Mucosa of descending colon (tissue), 3 donors: Measurements from ENCODE around the gene PCBP3. TPM values are rescaled to one million over a fixed set of nuclear protein-coding genes. Genes with fewer than 3 reads are reported as not detected.

ENCODE experiments used
- ATAC-seq: fragments of 200-7000 bp; cut with Tn5 transposase; one replicate; pipeline ENCODE4 v1.9.1; 2020; ENCODE audit warnings: mild to moderate bottlenecking, moderate library complexity
- DNase-seq, 3 donors: peaks; one replicate each; pipeline ENCODE4 v3.0.0-alpha.2; 2020
- H3K36me3 ChIP-seq: fragments of 200-600 bp; one replicate; pipeline ENCODE4 v1.8.0; 2021; ENCODE audit warnings: low read depth, mild to moderate bottlenecking
- H3K4me1 ChIP-seq: fragments of 200-600 bp; one replicate; pipeline ENCODE4 v1.8.0; 2021; ENCODE audit warnings: low read depth, mild to moderate bottlenecking
- H3K4me3 ChIP-seq: fragments of 200-600 bp; one replicate; pipeline ENCODE4 v1.8.0; 2021; ENCODE audit warnings: mild to moderate bottlenecking
- H3K9me3 ChIP-seq: fragments of 200-600 bp; one replicate; pipeline ENCODE4 v1.8.0; 2021; ENCODE audit warnings: mild to moderate bottlenecking
- CTCF ChIP-seq: fragments of 200-600 bp; IDR thresholded peaks from one replicate; pipeline ENCODE4 v1.8.0; 2022; ENCODE audit warnings: antibody characterized with exemption, mild to moderate bottlenecking
- intact Hi-C, 2 donors: fragments of 100-400 bp; cut with DNase I in 1 of 2; cut with micrococcal nuclease in 1 of 2; formaldehyde crosslinking; loops; one replicate each; pipeline versions ENCODE4 v1.11.0 to v1.11.1; 2022; cut with DNase I, micrococcal nuclease
- total RNA-seq, 3 donors: library from RNA; stranded (reverse); fragmentation: NEBNext Ultra II Directional in 2 of 3; extraction: Animal tissue kit (Norgen Biotek cat#: 25700) in 2 of 3; gene quantifications; one replicate each; pipeline versions ENCODE4 v1.2.1 to v1.2.4, GENCODE V29; 2021 to 2023
- donor health status: DM: no; HTN: no; CAD: no; lungs with moderate emphysema.
- donor health status: DM: no; HTN: no; CAD: no.
- donor health status: DM: no; HTN: yes; CAD: no.

Gene PCBP3
- total RNA-seq, 3 donors from 2014 or later: 4.5 to 18.4 (median 7.6) TPM

- H3K9me3 ChIP-seq: no peaks in the 10 kb centered on the region
- H3K4me3 ChIP-seq: no peak overlapping the region
- TF ChIP-seq CTCF: no peak
- no peak for DNase-seq
- no peaks in the 10 kb centered on the region for H3K36me3 ChIP-seq
- intact Hi-C loops: no loop called here
- no peak for ATAC-seq
- H3K4me1 ChIP-seq: no peaks in the 10 kb centered on the region
These were observed 297.8 kb downstream of the PCBP3 start for GRCh38 chr21:45941338-45941710.

DNA sequence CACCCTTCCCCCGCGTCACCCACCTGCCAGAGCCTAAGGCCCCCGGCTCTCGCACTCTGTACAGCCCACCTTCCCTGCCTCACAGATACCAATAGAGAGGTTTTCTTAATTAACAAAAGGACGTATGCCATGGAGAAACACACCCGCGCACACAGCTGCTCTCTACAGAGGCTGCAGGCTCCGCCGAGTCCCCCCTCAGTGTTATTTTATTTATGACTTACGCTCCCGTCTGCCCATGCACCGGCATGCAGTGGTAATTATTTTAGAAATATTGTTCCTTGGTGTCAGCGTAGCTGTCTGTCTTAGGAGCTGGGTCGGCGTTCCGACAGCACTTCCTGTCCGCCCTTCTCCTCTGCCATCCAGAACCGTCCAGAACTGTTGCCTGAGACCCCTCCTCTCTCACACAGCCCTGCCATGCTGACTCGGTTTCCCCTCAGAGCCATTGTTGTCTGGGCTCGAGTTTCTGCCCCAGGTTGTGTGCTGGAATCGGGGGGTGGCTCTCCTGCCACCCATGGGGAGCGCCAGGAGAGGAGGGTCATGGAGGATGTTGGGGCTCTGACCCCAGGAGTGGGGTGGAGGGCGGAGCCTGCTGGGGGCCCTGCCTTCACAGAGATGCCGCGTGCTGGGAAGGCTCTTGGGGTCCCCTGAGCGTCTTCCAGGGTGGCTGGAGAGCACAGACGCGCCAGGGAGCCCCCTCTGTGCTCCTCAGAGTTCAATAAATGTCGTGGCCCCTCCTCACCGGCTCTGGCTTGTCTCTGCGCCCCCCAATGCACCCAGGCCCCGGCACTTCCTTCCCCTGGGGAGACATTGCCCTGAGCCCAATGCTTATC is 298.4 kb downstream of the PCBP3 start:
- H3K9me3 ChIP-seq: no peaks in the 10 kb centered on the region
- no peak for TF ChIP-seq CTCF
- no peak for DNase-seq
- ATAC-seq: no peak
- H3K4me1 ChIP-seq: no peaks in the 10 kb centered on the region
- H3K36me3 ChIP-seq: no peaks in the 10 kb centered on the region
- H3K4me3 ChIP-seq: no peak overlapping the region
- intact Hi-C loops: no loop called here

- intact Hi-C loops: no loop called here
- Histone ChIP-seq H3K4me1 (no peaks in the 10 kb centered on the region), H3K36me3 (no peaks in the 10 kb centered on the region)
These were observed 299.5 kb downstream of the PCBP3 start for GRCh38 chr21:45942755-45943629.

DNA sequence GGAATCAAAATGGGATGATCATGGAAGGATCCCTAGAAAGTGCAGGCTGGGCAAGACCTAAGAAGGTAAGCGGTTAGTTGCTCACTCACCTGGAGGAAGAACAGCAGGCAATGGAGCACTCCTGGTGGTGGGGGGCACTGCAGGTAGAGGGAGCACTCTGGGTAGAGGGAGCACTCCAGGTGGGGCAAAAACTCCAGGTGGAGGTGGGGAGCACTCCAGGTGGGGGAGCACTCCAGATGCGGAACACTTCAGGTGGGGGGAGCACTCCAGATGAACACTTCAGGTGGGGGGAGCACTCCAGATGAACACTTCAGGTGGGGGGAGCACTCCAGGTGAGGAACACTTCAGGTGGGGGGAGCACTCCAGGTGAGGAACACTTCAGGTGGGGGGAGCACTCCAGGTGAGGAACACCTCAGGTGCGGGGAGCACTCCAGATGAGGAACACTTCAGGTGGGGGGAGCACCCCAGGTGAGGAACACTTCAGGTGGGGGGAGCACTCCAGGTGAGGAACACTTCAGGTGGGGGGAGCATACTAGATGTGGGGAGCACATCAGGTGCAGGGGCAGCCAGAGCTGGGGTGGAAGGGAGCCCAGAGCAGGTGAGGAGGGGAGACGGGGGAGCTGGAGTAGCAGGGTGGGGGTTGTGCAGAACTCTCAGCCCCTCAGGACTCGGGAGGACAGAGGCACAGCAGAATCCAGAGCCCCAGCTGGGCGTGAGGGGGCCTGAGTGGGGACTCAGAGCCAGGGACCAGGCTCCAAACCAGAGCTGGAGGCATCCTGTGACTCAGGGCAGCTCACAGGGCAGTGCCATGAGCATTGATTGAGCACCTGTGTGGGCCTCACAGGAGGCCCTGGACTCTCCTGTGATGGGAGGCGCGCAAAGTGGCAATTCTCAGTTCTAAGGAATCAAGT is 300.4 kb downstream of the PCBP3 start:
- no peaks in the 10 kb centered on the region for H3K36me3 ChIP-seq
- DNase-seq (no peak), ATAC-seq (no peak)
- H3K9me3 ChIP-seq: no peaks in the 10 kb centered on the region
- TF ChIP-seq CTCF: no peak
- intact Hi-C loops: no loop called here
- no peaks in the 10 kb centered on the region for H3K4me1 ChIP-seq
- no peak overlapping the region for H3K4me3 ChIP-seq

More at GRCh38 chr21:45942755-45943629, 299.5 kb downstream of the PCBP3 start:
- TF ChIP-seq CTCF: no peak
- ATAC-seq (no peak), DNase-seq (no peak)
- Histone ChIP-seq H3K9me3 (no peaks in the 10 kb centered on the region), H3K4me3 (no peak overlapping the region)

GRCh38 chr21:45944601-45945000 is 301.1 kb downstream of the PCBP3 start:
- no peak for TF ChIP-seq CTCF
- ATAC-seq: no peak
- intact Hi-C loops: no loop called here

More at GRCh38 chr21:45944601-45945000, 301.1 kb downstream of the PCBP3 start:
- Histone ChIP-seq H3K4me1 (no peaks in the 10 kb centered on the region), H3K4me3 (no peak overlapping the region), H3K9me3 (no peaks in the 10 kb centered on the region), H3K36me3 (no peaks in the 10 kb centered on the region)
- DNase-seq: no peak
